Mammary epithelial cell (primary cell): ENCODE measurements around the gene GPR135.

Experiments used
- EZH2 ChIP-seq: IDR thresholded peaks from 2 replicates; pipeline ENCODE4 v1.6.1; 2012; ENCODE audit warnings: low read length, inconsistent platforms, borderline replicate concordance
- TF ChIP-seq, protein P1 (sequence below), 2 donors: IDR thresholded peaks in 1 of 2; conservative IDR thresholded peaks in 1 of 2; 2 replicates each; pipeline ENCODE4 v1.5.1; 2011 to 2012; ENCODE audit warnings: inconsistent platforms in 2 of 2, low read length in 2 of 2, mild to moderate bottlenecking in 2 of 2, control low read depth in 1 of 2, low read depth in 1 of 2; ENCODE audit not compliant: insufficient read depth in 1 of 2; ENCODE audit errors: extremely low read depth in 1 of 2

DNA sequence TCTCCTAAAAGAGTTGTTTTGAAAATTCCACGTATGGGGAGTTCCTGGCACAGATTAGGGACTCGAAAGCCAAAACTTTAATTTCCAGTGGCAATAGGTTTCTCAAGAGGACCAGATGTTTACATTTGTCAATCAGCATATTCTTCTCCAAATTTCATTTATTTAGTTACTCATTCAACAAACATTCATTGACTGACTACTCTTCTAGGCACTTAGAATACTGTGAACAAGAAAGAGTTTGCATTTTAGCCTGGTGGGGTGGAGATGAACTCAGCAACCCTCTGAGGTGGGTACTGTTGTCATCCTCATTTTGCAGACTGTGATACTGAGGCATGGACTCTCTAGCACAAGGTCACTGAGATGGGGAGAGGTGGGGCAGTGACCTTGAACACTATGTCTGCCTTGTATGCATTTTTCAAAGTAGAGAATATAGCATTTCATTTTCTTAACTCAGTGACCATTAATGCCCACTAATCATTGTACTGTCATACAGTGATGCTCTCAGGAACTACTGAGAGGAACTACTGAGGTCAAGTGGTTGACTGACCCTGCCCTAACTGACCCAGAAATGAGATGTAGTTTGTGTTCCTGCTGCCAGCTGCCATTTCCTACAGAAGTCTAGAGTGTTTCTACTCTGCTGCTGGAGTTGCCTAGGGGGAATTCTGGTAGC is 16.8 kb upstream of the GPR135 start:
- TF ChIP-seq, protein P1, sequence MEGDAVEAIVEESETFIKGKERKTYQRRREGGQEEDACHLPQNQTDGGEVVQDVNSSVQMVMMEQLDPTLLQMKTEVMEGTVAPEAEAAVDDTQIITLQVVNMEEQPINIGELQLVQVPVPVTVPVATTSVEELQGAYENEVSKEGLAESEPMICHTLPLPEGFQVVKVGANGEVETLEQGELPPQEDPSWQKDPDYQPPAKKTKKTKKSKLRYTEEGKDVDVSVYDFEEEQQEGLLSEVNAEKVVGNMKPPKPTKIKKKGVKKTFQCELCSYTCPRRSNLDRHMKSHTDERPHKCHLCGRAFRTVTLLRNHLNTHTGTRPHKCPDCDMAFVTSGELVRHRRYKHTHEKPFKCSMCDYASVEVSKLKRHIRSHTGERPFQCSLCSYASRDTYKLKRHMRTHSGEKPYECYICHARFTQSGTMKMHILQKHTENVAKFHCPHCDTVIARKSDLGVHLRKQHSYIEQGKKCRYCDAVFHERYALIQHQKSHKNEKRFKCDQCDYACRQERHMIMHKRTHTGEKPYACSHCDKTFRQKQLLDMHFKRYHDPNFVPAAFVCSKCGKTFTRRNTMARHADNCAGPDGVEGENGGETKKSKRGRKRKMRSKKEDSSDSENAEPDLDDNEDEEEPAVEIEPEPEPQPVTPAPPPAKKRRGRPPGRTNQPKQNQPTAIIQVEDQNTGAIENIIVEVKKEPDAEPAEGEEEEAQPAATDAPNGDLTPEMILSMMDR (conservative IDR thresholded peaks at IDR 0.05 in 1 of 2, IDR thresholded peaks at IDR 0.05 in 1 of 2; ENCODE audit: extremely low read depth in 1 of 2, insufficient read depth in 1 of 2, low read depth in 1 of 2, low read length in 2 of 2): no peak
- no peak for TF ChIP-seq EZH2
